IPS DF 6.9 (cell line): ENCODE measurements around the gene LOXL3.

Experiments
- DNase-seq: peaks from one replicate; pipeline ENCODE4 v3.0.0-alpha.2; 2013; ENCODE audit warnings: low read depth, low spot score
- H3K27ac ChIP-seq: one replicate; pipeline ENCODE4 v1.5.1; 2013; ENCODE audit warnings: low read length, control low read depth
- H3K27me3 ChIP-seq: 2 replicates; pipeline ENCODE4 v1.6.1; 2013; ENCODE audit warnings: mild to moderate bottlenecking, low read length; ENCODE audit not compliant: control insufficient read depth, insufficient read depth
- H3K36me3 ChIP-seq: 2 replicates; pipeline ENCODE4 v1.6.1; 2013; ENCODE audit warnings: low read length; ENCODE audit not compliant: control insufficient read depth, insufficient read depth
- H3K4me1 ChIP-seq: 2 replicates; pipeline ENCODE4 v1.6.1; 2013; ENCODE audit warnings: low read length; ENCODE audit not compliant: control insufficient read depth, insufficient read depth
- H3K4me3 ChIP-seq: 2 replicates; pipeline ENCODE4 v1.5.1; 2013; ENCODE audit warnings: mild to moderate bottlenecking, low read length
- H3K9me3 ChIP-seq: 2 replicates; pipeline ENCODE4 v1.6.1; 2013; ENCODE audit warnings: low read length, inconsistent platforms; ENCODE audit not compliant: control insufficient read depth, insufficient read depth
- WGBS: extraction: QIAGEN DNeasy Blood & Tissue Kit; methylation state at CpG from one replicate; pipeline ENCODE4 v1.1.7; 2013; ENCODE audit warnings: mixed read lengths, missing lambda C conversion rate; ENCODE audit not compliant: insufficient read length, insufficient coverage; 5-methylcytosine and 5-hydroxymethylcytosine counted together

The LOXL3 gene

DNA sequence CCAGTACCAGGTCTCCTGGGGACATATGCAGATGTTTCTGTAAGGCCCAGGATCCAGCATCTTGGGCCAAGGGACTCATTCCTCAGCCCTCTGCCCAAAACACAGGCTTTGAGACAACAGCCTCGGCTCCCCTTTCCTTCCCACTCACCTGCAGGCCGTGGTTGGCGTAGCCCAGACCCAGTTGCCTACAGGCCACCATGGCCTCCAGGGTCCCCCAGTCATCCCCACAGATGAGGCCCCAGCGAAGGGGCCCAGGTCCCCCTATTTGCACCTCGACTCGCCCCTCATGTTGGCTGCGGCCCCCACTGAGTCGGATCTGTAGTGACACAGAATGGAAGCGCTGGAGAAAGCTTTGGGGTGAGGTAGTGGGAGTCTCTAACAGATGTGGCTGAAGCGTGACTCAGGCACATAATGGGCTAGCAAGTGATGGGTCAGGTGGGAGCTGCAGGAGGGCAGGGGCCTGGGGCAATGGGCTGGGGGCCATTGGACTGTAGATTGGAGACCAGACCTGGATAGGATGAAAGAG is 18.2 kb downstream of the LOXL3 start:
- Histone ChIP-seq H3K9me3 (no peaks in the 10 kb centered on the region), H3K36me3 (peaks cover 10% of the 10 kb centered on the region; the same call in 1 of the 2 replicates), H3K4me1 (peaks cover 3% of the 10 kb centered on the region), H3K4me3 (no peak overlapping the region; the same call in 1 of the 2 replicates), H3K27me3 (no peaks in the 10 kb centered on the region), H3K27ac (no peak overlapping the region)
- DNase-seq, result no peak
- WGBS, result no CpG with 5 or more reads among the region's 10 CpGs

GRCh38 chr2:74534411-74534810 is 19.3 kb downstream of the LOXL3 start:
- H3K9me3 ChIP-seq, result no peaks in the 10 kb centered on the region
- H3K27me3 ChIP-seq, result no peaks in the 10 kb centered on the region
- whole genome bisulfite sequencing, result no CpG with 5 or more reads among the region's 12 CpGs
- peaks cover 3% of the 10 kb centered on the region for H3K4me1 ChIP-seq
- no peak overlapping the region for H3K4me3 ChIP-seq
- peaks cover 10% of the 10 kb centered on the region; the same call in 1 of the 2 replicates for H3K36me3 ChIP-seq
- no peak overlapping the region for H3K27ac ChIP-seq
- no peak for DNase-seq

GRCh38 chr2:74533464-74533863 is 20.3 kb downstream of the LOXL3 start:
- DNase-seq, result no peak
- no CpG with 5 or more reads among the region's 4 CpGs for WGBS

DNA sequence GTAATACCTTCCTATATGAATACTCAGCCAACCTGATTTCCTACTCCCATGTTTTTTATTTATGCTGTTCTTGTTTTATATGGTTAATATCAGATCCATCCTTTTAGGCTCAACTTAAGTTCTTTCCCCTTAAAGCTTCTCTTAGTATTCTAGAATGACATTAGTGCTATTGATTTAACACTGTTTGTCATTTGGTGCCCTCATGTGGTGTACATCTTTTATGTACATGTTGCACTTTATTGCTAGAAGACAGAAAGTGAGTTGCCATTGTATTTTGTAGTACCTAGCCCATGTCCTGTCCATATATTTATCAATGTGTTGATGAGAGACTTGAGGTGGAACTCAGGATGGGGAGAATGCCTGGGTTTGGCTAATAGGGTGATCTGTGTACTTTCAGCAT is 21.5 kb downstream of the LOXL3 start:
- peaks cover 3% of the 10 kb centered on the region for H3K4me1 ChIP-seq
- DNase-seq, result no peak
- peaks cover 12% of the 10 kb centered on the region; the same call in 1 of the 2 replicates for H3K36me3 ChIP-seq
- no peaks in the 10 kb centered on the region for H3K27me3 ChIP-seq
- no peaks in the 10 kb centered on the region for H3K9me3 ChIP-seq
- no peak overlapping the region for H3K27ac ChIP-seq
- H3K4me3 ChIP-seq, result no peak overlapping the region

More at GRCh38 chr2:74533464-74533863, 20.3 kb downstream of the LOXL3 start:
- Histone ChIP-seq H3K36me3 (peaks cover 10% of the 10 kb centered on the region; the same call in 1 of the 2 replicates), H3K9me3 (no peaks in the 10 kb centered on the region), H3K4me3 (no peak overlapping the region), H3K27me3 (no peaks in the 10 kb centered on the region), H3K4me1 (peaks cover 3% of the 10 kb centered on the region), H3K27ac (no peak overlapping the region)

GRCh38 chr2:74531666-74532065 is 22.1 kb downstream of the LOXL3 start:
- Histone ChIP-seq H3K27ac (no peak overlapping the region), H3K36me3 (peaks cover 15% of the 10 kb centered on the region; the same call in 1 of the 2 replicates), H3K4me3 (no peak overlapping the region), H3K27me3 (no peaks in the 10 kb centered on the region), H3K9me3 (no peaks in the 10 kb centered on the region), H3K4me1 (peaks cover 3% of the 10 kb centered on the region)
- no peak for DNase-seq
- no CpG with 5 or more reads among the region's 7 CpGs for WGBS

DNA sequence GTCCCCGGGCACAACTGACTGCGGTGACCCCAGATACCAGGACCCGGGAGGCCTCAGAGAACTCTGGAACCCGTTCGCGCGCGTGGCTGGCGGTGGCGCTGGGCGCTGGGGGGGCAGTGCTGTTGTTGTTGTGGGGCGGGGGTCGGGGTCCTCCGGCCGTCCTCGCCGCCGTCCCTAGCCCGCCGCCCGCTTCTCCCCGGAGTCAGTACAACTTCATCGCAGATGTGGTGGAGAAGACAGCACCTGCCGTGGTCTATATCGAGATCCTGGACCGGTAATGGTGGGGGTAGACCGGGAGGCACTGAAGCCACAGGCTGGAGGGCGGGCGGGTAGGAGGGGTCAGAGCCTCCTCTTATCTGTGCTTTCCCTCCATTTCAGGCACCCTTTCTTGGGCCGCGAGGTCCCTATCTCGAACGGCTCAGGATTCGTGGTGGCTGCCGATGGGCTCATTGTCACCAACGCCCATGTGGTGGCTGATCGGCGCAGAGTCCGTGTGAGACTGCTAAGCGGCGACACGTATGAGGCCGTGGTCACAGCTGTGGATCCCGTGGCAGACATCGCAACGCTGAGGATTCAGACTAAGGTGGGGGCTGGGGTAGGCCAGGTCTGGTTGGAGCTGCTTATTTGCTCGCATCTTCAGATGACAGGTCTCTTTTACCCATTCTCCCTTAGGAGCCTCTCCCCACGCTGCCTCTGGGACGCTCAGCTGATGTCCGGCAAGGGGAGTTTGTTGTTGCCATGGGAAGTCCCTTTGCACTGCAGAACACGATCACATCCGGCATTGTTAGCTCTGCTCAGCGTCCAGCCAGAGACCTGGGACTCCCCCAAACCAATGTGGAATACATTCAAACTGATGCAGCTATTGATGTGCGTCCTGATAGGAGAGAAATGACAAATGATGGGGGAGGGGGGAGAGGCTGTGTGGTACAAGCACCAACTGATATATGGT is 23.2 kb downstream of the LOXL3 start:
- Histone ChIP-seq H3K36me3 (peaks cover 18% of the 10 kb centered on the region; the same call in 1 of the 2 replicates), H3K27ac (no peak overlapping the region), H3K4me3 (peak overlapping the region; percentile 99; the same call in 1 of the 2 replicates), H3K4me1 (peaks cover 3% of the 10 kb centered on the region), H3K9me3 (no peaks in the 10 kb centered on the region), H3K27me3 (no peaks in the 10 kb centered on the region)
- WGBS, result no CpG with 5 or more reads among the region's 54 CpGs
- DNase-seq, result no peak

DNA sequence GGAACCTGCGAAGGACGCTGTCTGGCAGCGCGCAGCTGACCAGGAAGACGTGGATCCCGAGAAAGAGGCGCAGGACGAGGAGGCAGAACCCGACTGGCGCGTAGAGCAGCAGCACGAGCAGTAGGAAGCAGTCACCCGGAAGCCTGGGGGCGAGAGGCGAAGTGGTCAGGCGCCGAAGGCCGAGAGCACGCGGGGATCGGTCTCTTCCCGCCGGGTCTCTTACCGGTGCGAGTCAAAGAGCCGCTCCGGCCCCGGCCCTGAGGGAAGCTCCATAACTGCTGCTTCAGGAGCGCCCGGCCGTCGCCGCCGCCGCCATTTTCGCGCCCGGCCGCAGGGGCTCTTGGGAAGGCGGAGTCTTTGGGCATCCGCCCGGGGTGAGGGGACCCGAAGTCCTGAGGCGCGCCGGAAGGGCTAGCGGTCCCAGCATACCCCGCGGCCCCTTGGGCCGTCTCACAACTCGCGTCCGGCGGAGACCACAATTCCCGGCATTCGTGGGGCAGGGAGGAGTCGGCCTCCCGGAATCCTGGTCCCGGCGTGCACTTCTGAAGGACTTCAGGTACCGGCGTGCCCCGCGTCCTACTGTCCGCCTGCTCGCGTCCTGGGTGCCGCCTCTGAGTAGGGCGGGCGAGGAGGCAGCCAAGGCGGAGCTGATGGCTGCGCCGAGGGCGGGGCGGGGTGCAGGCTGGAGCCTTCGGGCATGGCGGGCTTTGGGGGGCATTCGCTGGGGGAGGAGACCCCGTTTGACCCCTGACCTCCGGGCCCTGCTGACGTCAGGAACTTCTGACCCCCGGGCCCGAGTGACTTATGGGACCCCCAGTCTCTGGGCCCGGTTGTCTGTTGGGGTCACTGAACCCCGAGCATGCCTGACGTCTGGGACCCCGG is 24.1 kb downstream of the LOXL3 start, which contains the start of the genes AUP1 and HTRA2:
Gene AUP1, minus strand, starts transcription at position 350 of the 882 bp plus-strand sequence. Its CDS starts 77 bp downstream, at position 273.
Gene HTRA2, plus strand, starts transcription at position 577 of the 882 bp plus-strand sequence. Its CDS starts 74 bp downstream, at position 651.
- no peak within 1 kb of the TSS for H3K27ac ChIP-seq
- H3K9me3 ChIP-seq, result no peaks in the 10 kb centered on the region
- WGBS, result no CpG with 5 or more reads among the region's 87 CpGs
- peaks cover 3% of the 10 kb centered on the region for H3K4me1 ChIP-seq
- H3K4me3 ChIP-seq, result peak within 1 kb of the TSS; percentile 99
- H3K27me3 ChIP-seq, result no peaks in the 10 kb centered on the region
- DNase-seq, result peak; percentile 97
- H3K36me3 ChIP-seq, result peaks cover 16% of the 10 kb centered on the region; the same call in 1 of the 2 replicates

DNA sequence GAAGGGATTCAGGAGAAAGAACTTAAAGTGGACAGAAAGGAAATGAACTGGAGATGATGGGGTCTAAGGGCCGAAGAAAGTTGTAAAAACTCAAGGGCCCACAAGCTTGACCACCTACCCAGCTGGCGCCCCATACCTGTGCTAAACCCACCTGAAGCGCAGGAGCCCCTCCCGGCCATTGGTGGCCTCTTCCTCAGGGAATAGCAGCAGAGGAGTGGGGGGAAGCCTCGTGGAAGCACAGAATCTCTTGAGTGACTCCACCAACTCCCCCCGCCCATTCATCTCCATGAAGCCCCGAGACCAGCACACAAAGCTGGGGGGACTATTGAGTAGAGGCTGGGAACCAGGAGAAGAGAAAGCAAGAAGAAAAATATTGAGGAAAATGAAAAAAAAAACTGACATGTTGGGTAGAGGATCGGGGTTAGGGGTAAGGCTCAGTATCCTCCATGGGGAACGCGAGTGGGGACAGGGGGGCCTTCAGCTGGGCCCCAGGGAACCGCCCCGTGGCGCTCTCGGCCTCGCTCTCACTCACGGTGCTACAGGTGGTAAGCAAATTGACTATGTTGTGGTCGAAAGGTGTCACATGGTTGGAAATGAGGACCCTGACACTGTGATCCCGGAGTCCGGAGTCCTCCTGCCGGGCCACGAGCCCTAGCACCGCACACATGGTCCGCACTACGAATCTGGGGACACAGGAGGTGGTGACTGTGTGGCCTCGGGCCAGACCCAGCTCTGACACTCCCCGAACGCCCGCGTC is 25.0 kb downstream of the LOXL3 start:
- peak overlapping the region; percentile 99 for H3K4me3 ChIP-seq
- DNase-seq, result no peak
- peaks cover 16% of the 10 kb centered on the region; the same call in 1 of the 2 replicates for H3K36me3 ChIP-seq
- H3K27me3 ChIP-seq, result no peaks in the 10 kb centered on the region
- WGBS, result no CpG with 5 or more reads among the region's 29 CpGs
- H3K9me3 ChIP-seq, result no peaks in the 10 kb centered on the region
- H3K27ac ChIP-seq, result no peak overlapping the region
- peaks cover 3% of the 10 kb centered on the region for H3K4me1 ChIP-seq

- no CpG with 5 or more reads among the region's 9 CpGs for WGBS
- Histone ChIP-seq H3K27ac (no peak overlapping the region), H3K36me3 (peaks cover 14% of the 10 kb centered on the region; the same call in 1 of the 2 replicates), H3K4me1 (peaks cover 3% of the 10 kb centered on the region), H3K4me3 (no peak overlapping the region), H3K9me3 (no peaks in the 10 kb centered on the region), H3K27me3 (no peaks in the 10 kb centered on the region)
- no peak for DNase-seq
These were observed 26.0 kb downstream of the LOXL3 start for GRCh38 chr2:74527741-74528140.
